DND-41 (cell line): ENCODE data around the gene ADCYAP1.

ENCODE experiments used
- ATAC-seq: fragments of 200-7000 bp; cut with Tn5 transposase; 3 replicates; pipeline ENCODE4 v1.9.1; 2021; ENCODE audit warnings: low read depth; ENCODE audit not compliant: insufficient read depth
- DNase-seq: peaks from one replicate; pipeline ENCODE4 v3.0.0-alpha.2; 2020
- H2AFZ ChIP-seq: 2 replicates; pipeline ENCODE4 v1.6.0; 2012; ENCODE audit warnings: low read depth, low read length
- H3K27ac ChIP-seq: 2 replicates; pipeline ENCODE4 v1.5.1; 2012; ENCODE audit warnings: low read length, inconsistent platforms
- H3K27me3 ChIP-seq: fragments of 200-600 bp; sonication (generic); 2 replicates; pipeline ENCODE4 v1.6.0; 2012; ENCODE audit warnings: low read length, mild to moderate bottlenecking, inconsistent platforms; ENCODE audit not compliant: insufficient read depth, poor library complexity
- H3K36me3 ChIP-seq: 2 replicates; pipeline ENCODE4 v1.5.1; 2012; ENCODE audit warnings: low read length, inconsistent platforms; ENCODE audit not compliant: insufficient read depth
- H3K4me1 ChIP-seq: 2 replicates; pipeline ENCODE4 v1.5.1; 2012; ENCODE audit warnings: mild to moderate bottlenecking, low read length; ENCODE audit not compliant: insufficient read depth
- H3K4me2 ChIP-seq: 2 replicates; pipeline ENCODE4 v1.6.0; 2012; ENCODE audit warnings: mild to moderate bottlenecking, moderate library complexity, low read length, inconsistent platforms; ENCODE audit not compliant: insufficient read depth
- H3K4me3 ChIP-seq, 2 experiments: fragments of 200-600 bp in 1 of 2; shearing (Covaris generic) in 1 of 2; 2 replicates each; pipeline ENCODE4 v1.5.1; 2012 to 2016; ENCODE audit warnings: inconsistent platforms in 2 of 2, low read length in 2 of 2, mild to moderate bottlenecking in 2 of 2, low read depth in 1 of 2, moderate library complexity in 1 of 2
- H3K79me2 ChIP-seq: 2 replicates; pipeline ENCODE4 v1.6.0; 2012; ENCODE audit warnings: low read length, inconsistent platforms; ENCODE audit not compliant: insufficient read depth
- H3K9ac ChIP-seq: 2 replicates; pipeline ENCODE4 v1.6.0; 2012; ENCODE audit warnings: low read depth, mild to moderate bottlenecking, inconsistent platforms, low read length, moderate library complexity
- H3K9me3 ChIP-seq: 2 replicates; pipeline ENCODE4 v1.5.1; 2012; ENCODE audit warnings: low read length, moderate library complexity, mild to moderate bottlenecking, inconsistent platforms; ENCODE audit not compliant: insufficient read depth, severe bottlenecking
- H4K20me1 ChIP-seq: 2 replicates; pipeline ENCODE4 v1.6.0; 2012; ENCODE audit warnings: low read length; ENCODE audit not compliant: insufficient read depth
- CTCF ChIP-seq: IDR thresholded peaks from 2 replicates; pipeline ENCODE4 v1.5.1; 2012; ENCODE audit warnings: borderline replicate concordance, low read length, moderate library complexity, mild to moderate bottlenecking; ENCODE audit not compliant: poor library complexity, severe bottlenecking; ENCODE audit errors: extremely low read depth
- EZH2 ChIP-seq: IDR thresholded peaks from 3 replicates; pipeline ENCODE4 v1.6.1; 2012; ENCODE audit warnings: borderline replicate concordance, low read depth, mild to moderate bottlenecking, moderate library complexity, low read length, inconsistent platforms; ENCODE audit not compliant: severe bottlenecking

The ADCYAP1 gene

DNA sequence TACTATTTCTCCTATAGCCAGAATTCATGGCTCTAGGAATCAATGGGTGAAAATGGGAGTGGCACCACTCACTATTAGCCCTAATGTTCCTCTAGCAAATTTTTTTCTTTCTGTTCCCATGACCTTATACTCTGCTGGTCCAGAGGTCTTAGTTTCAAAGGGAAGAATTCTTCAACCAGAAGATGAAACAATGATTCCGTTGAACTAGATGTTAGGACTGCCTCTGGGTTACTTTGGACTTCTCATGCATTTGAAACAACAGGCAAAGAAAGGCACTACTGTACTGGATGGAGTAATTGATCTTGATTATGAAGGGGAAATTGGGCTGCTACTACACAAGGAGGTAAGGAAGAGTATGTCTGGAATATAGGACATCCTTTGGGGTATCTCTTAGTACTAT is 18.6 kb upstream of the ADCYAP1 start:
- TF ChIP-seq CTCF: no peak
- TF ChIP-seq EZH2: no peak
- Histone ChIP-seq H3K9me3 (no peaks in the 10 kb centered on the region), H3K9ac (no peak overlapping the region), H3K4me2 (no peak overlapping the region), H3K79me2 (no peaks in the 10 kb centered on the region), H3K4me3 (no peak overlapping the region), H3K27me3 (no peaks in the 10 kb centered on the region), H3K4me1 (no peaks in the 10 kb centered on the region), H3K36me3 (no peaks in the 10 kb centered on the region), H3K27ac (no peak overlapping the region), H4K20me1 (no peaks in the 10 kb centered on the region), H2AFZ (no peak overlapping the region)
- ATAC-seq (no peak), DNase-seq (no peak)

DNA sequence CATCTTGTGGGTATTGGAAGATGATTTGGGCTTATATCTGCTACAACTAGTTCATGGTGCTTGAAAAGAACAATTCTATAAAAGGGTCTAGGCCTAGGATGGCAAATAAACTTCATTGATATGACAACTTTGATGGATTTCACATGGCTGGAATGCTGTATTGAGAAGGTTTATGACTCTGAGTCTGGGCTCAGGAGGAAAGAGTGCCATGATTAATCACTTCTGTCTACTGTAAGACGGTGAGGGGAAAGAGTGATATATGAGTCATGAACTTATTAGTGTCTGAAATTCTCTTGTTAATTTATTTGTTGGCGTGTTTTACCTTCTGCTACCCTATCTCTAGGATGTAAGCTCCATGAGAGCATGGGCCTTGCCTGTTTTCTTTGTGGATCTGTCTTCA is 17.0 kb upstream of the ADCYAP1 start:
- no peaks in the 10 kb centered on the region for H3K4me1 ChIP-seq
- ATAC-seq: no peak
- no peak for DNase-seq
- H3K4me3 ChIP-seq: no peak overlapping the region
- no peaks in the 10 kb centered on the region for H3K36me3 ChIP-seq
- no peaks in the 10 kb centered on the region for H3K79me2 ChIP-seq
- H2AFZ ChIP-seq: no peak overlapping the region
- no peaks in the 10 kb centered on the region for H3K9me3 ChIP-seq
- H3K4me2 ChIP-seq: no peak overlapping the region
- H3K27me3 ChIP-seq: no peaks in the 10 kb centered on the region
- no peak for TF ChIP-seq CTCF
- TF ChIP-seq EZH2: no peak
- H3K9ac ChIP-seq: no peak overlapping the region
- H4K20me1 ChIP-seq: no peaks in the 10 kb centered on the region
- no peak overlapping the region for H3K27ac ChIP-seq

GRCh38 chr18:892316-892715 is 12.4 kb upstream of the ADCYAP1 start:
- ATAC-seq (no peak), DNase-seq (no peak)
- no peaks in the 10 kb centered on the region for H3K9me3 ChIP-seq
- H3K9ac ChIP-seq: no peak overlapping the region
- no peak overlapping the region for H3K27ac ChIP-seq
- no peaks in the 10 kb centered on the region for H4K20me1 ChIP-seq
- no peak overlapping the region for H3K4me2 ChIP-seq
- TF ChIP-seq EZH2: no peak
- no peak for TF ChIP-seq CTCF
- no peaks in the 10 kb centered on the region for H3K27me3 ChIP-seq
- H2AFZ ChIP-seq: no peak overlapping the region
- H3K4me1 ChIP-seq: no peaks in the 10 kb centered on the region
- H3K79me2 ChIP-seq: no peaks in the 10 kb centered on the region
- no peak overlapping the region for H3K4me3 ChIP-seq
- H3K36me3 ChIP-seq: no peaks in the 10 kb centered on the region

- H3K4me3 ChIP-seq: no peak overlapping the region
- no peak for ATAC-seq
- no peak overlapping the region for H2AFZ ChIP-seq
- no peak overlapping the region for H3K4me2 ChIP-seq
- H3K9ac ChIP-seq: no peak overlapping the region
- TF ChIP-seq CTCF (no peak), EZH2 (no peak)
- no peaks in the 10 kb centered on the region for H4K20me1 ChIP-seq
- no peaks in the 10 kb centered on the region for H3K27me3 ChIP-seq
- H3K36me3 ChIP-seq: no peaks in the 10 kb centered on the region
- no peak overlapping the region for H3K27ac ChIP-seq
- H3K9me3 ChIP-seq: no peaks in the 10 kb centered on the region
- no peaks in the 10 kb centered on the region for H3K4me1 ChIP-seq
- DNase-seq: no peak
- no peaks in the 10 kb centered on the region for H3K79me2 ChIP-seq
Measured at GRCh38 chr18:896315-896714, 8.4 kb upstream of the ADCYAP1 start.
